Measurements from ENCODE around the gene FAM219B.
A peak's percentile ranks its signal among the peaks of the same experiment; 100 is the strongest.
"Not testable (repeated sequence)": the region's sequence is repeated elsewhere in the genome, so short reads cannot be mapped to it uniquely, and the experiment has no call there.

The FAM219B gene

DNA sequence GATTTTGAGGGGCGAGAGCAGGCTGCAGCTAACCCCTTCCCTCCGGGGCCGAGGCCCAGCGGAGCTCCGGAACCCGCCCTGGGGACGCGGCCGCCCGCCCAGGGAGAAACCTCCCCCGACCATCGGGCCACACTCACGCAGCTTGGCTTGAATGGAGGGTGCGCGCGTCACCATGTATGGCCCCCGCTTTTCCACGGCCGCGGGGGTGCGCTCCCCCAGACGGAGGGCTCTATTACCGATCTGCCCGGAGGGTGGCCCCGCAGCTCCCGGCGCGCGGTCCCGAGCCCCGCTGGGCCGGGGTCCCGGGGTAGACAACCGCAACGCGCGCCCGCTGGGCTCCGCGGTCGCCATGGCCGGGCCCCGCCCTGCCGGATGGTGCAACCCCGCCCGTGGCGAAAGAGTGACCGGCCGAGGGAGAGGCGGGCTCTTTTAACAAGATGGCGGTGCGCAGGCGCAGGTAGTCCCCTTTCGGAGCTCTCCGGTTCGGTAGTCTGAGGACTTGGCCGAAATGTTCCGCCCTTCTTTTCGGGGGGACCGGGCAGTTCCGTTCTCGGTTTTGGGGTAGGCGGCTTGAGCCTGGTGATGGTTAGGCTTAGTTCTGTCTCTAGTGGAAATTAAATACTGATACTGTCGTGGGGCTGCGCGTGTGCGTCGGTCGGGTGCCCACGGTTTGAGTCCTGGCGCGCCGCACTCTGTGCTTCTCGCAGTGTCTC, at the start of gene FAM219B:
TSS of gene FAM219B (minus strand) at position 402 of the 713 bp plus-strand sequence. CDS start at position 351, 51 bp downstream.
- no peak for FAIRE-seq

- FAIRE-seq = no peak
Observed at GRCh38 chr15:74955796-74956647, 49.4 kb upstream of the FAM219B start.

- FAIRE-seq = no peak
Observed at GRCh38 chr15:74955017-74955416, 48.4 kb upstream of the FAM219B start.

DNA sequence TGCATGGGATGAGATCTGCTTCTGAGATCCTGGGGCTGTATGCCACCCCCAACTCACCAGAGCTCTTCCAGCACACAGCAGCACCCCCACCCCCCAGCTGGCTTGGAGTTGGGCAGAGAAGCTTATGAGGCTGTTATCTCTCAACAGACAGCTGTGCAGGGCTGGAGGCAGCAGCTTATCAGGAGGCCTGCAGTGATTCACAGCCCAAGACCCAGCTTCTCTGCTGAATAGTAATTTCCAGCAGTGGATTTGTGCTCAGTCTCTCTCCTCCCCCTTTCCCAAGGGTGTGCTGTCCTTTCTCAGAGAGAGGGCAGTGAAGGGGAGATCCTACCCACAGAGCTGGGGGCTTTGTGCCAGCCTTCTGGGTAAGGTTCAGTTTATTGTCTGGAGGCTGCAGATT, 47.9 kb upstream of the FAM219B start:
- no peak for FAIRE-seq

GRCh38 chr15:74951006-74951405, 44.4 kb upstream of the FAM219B start:
- no peak for FAIRE-seq

DNA sequence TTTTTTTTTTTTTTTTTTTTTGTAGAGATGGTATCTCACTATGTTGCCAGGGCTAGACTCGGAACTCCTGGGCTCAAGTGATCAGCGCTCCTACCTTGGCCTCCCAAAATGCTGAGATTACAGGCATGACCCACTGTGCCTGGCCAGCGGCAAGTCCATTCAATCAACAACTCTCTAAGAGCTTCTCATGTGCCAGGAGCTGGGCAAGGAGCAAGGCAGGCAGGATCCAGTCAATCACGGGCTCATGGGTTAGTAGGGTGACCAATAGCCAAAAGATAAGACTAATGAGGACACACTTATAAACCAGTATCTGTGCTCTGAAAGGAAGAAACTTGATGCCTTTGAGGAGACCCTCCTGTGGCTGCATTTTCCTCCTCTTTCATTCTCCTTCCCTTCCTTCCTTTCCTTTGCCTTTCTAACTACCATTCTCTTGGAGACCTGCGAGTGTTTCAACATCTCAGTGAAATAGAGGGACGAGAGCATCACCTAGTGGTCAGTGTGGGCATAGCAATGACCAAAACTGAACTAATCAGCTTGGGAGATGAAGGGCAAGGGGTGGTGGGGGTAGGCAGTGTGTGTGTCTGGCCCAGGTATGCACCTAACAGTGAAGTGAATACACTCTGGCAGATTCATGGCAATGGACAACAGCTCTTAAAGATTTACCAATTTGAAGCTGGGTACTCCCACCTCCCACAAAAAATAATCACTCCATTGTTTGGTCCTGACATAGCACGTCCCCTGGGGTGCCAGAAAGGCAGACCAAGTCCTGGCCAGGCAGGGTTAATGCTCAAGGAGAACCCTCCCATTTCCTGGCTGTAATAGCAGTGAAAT, 43.6 kb upstream of the FAM219B start:
- no peak for FAIRE-seq

- FAIRE-seq = no peak
Observed at GRCh38 chr15:74937590-74938371, 31.1 kb upstream of the FAM219B start, which contains the start of gene COX5A. Gene COX5A, minus strand, starts transcription at chr15:74938073. Its CDS starts 59 bp downstream, at chr15:74938014.

GRCh38 chr15:74937272-74937589, 30.6 kb upstream of the FAM219B start:
- no peak for FAIRE-seq

DNA sequence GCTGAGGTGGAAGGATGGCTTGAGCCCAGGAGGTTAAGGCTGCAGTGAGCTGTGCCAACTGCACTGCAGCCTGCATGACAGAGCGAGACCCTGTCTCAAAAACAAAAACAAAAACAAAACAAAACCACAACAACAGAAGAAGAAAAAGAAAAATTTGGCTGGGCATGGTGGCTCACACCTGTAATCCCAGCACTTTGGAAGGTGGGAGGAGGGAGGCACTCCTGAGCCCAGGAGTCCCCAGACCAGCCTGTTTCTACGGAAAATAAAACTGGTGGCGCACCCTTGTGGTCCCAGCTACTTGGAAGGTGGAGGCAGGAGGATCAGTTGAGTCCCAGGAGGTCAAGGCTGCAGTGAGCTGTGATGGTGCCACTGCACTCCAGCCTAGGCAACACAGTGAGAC, 28.5 kb upstream of the FAM219B start:
- FAIRE-seq = not testable (repeated sequence)

DNA sequence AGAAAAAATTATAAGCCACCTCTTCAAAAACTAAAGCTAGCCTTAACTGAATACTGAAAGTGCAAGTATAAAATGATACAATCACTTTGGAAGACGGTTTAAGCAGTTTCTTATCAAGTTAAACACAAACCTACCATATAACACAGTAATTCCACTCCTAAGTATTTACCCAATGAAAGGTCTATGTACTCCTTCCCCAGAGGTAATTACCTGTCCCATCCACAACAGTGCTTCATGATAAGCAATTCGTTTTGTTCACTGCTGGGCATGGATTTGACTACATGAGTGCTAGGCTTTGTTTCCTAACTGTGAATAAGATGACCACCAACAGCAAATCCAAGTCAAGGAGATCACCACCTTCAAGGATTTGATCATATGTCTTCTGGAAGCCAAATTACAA, 26.9 kb upstream of the FAM219B start:
- FAIRE-seq = no peak

GRCh38 chr15:74928771-74929198, 22.1 kb upstream of the FAM219B start:
- FAIRE-seq = peak; percentile 62

GRCh38 chr15:74924525-74924924, 17.9 kb upstream of the FAM219B start:
- FAIRE-seq = no peak

DNA sequence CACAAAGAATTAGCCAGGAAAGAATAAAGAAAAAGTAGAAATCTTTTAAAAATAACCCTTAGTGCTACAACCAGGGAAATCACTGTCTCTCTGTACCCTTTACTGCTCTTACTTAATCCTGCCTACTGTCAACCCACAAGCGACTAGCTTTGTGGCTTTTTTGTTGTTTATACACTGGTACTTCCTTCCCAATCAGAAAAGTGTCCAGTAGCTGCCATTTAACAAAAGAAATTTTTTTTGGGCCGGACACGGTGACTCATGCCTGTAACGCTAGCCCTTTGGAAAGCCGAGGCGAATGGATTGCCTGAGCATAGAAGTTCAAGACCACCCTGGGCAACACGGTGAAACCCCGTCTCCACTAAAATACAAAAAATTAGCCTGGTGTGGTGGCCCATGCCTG, 13.8 kb upstream of the FAM219B start:
- FAIRE-seq = no peak

DNA sequence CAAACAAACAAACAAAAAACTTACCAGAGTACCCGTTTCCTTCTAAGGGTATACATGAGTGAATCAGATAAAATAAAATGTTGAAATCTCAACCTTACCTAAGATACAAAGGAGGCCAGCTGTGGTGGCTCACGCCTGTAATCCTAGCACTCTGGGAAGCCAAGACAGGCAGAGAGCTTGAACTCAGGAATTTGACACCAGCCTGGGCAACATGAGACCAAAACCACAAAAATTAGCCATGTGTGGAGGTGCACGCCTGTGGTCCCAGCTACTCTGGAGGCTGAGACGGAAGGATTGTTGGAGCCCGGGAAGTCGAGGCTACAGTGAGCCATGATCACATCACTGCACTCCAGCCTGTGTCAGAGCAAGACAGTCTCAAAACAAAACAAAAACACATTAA, 11.0 kb upstream of the FAM219B start:
- no peak for FAIRE-seq

DNA sequence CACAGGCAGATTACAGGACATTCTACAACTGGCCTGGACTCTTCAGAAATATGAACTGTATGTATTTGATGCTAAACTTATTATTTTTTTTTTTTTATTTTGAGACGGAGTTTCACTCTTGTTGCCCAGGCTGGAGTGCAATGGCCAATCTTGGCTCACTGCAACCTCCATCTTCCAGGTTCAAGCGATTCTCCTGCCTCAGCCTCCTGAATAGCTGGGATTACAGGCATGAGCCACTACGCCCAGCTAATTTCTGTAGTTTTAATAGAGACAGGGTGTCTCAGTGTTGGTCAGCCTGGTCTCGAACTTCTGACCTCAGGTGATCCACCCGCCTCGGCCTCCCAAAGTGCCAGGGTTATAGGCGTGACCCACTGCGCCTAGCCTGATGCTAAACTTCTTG, 7.1 kb upstream of the FAM219B start:
- not testable (repeated sequence) for FAIRE-seq

- FAIRE-seq = no peak
Observed at GRCh38 chr15:74913041-74913440, 6.4 kb upstream of the FAM219B start.

DNA sequence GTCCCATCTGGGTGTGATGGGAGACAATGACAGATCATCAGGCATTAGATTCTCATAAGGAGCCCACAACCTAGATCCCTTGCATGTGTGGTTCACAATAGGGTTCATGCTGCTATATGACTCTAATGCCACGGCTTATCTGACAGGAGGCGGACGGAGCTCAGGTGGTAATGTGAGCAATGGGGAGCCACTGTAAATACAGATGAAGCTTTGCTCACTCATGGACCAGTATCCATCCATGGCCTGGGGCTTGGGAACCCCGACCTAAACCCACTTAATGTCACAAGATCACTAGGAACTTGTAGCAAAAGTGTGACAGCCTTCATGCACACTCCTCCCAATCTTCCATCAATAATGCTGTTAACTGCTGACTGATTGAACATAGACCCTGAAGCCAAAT, 2.0 kb upstream of the FAM219B start:
- FAIRE-seq = no peak

GRCh38 chr15:74907163-74907870, 666 bp upstream of the FAM219B start:
- no peak for FAIRE-seq

- FAIRE-seq = no peak
Observed at GRCh38 chr15:74906067-74906449, 593 bp downstream of the FAM219B start.

DNA sequence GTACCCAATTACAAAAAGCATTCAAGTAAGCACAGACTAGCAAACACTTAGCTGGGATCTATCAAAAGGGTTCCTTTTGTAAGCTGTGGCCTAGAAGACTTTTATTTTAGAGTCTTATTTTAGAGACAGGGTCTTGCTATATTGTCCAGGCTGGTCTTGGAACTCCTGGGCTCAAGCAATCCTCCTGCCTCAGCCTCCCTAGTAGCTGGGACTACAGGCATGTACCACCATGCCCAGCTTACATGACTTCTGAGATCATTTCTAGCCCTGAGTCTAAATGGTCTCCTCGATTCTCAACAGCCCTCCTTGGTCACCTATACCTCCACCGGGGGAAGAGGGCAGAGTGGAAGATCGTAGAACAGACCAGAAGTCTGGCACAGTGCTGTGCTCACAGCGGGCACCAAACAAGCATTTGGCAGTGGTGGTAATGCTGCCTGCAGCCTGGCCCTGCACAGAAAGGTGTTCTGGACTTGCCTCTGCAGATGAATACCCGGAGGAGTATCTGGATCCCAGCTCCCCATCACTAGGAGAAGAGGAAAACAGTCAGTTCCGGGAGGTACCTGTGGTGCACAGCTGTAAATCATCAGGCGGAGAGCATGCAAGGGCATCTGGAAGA, 2.4 kb downstream of the FAM219B start:
- no peak for FAIRE-seq

DNA sequence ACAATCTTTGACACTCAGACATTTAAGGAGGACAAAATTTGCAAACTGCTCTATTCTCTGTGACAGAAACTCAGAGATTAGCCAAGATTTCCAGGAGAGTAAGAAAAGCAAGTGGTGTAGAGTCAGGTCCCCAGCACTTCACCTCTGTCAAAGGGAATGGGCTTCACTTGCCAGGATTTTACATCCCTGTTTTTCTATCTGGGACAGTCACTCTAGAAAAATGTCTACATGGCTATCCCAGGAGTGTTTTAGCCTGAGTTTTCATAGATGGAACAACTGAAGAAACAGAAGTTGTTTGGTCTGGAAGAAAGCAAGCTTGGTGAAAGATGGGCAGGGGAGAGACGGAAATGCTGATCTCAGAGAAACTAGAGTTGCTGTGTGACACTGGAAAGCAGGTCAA, 3.0 kb downstream of the FAM219B start:
- no peak for FAIRE-seq

All from colon (tissue), 2 donors.